Raji (cell line): ENCODE measurements around the gene RNF214.

ENCODE experiments used
- POLR2A ChIP-seq: IDR thresholded peaks from 2 replicates; pipeline ENCODE4 v1.6.1; 2011; ENCODE audit warnings: low read depth, low read length, control low read depth; ENCODE audit not compliant: insufficient read depth

Gene RNF214

GRCh38 chr11:117238221-117238620 lies 5.8 kb downstream of the RNF214 start:
- TF ChIP-seq POLR2A: no peak

GRCh38 chr11:117239295-117239694 lies 6.8 kb downstream of the RNF214 start:
- no peak for TF ChIP-seq POLR2A

- TF ChIP-seq POLR2A: no peak
Measured at GRCh38 chr11:117248341-117248740, 15.9 kb downstream of the RNF214 start.

- TF ChIP-seq POLR2A: no peak
Measured at GRCh38 chr11:117249571-117249970, 17.1 kb downstream of the RNF214 start.

GRCh38 chr11:117251506-117251905 lies 19.0 kb downstream of the RNF214 start:
- no peak for TF ChIP-seq POLR2A

GRCh38 chr11:117255966-117256365 lies 23.5 kb downstream of the RNF214 start:
- TF ChIP-seq POLR2A: no peak

GRCh38 chr11:117256573-117256972 lies 24.1 kb downstream of the RNF214 start:
- no peak for TF ChIP-seq POLR2A

GRCh38 chr11:117258576-117258975 lies 26.1 kb downstream of the RNF214 start:
- TF ChIP-seq POLR2A: no peak

GRCh38 chr11:117259417-117259816 lies 26.9 kb downstream of the RNF214 start:
- no peak for TF ChIP-seq POLR2A

GRCh38 chr11:117265745-117266144 lies 33.3 kb downstream of the RNF214 start:
- TF ChIP-seq POLR2A: no peak

GRCh38 chr11:117269856-117270255 lies 37.4 kb downstream of the RNF214 start:
- TF ChIP-seq POLR2A: no peak

GRCh38 chr11:117271208-117271607 lies 38.7 kb downstream of the RNF214 start:
- no peak for TF ChIP-seq POLR2A

GRCh38 chr11:117273550-117274289 lies 41.2 kb downstream of the RNF214 start:
- TF ChIP-seq POLR2A: no peak

- TF ChIP-seq POLR2A: no peak
Measured at GRCh38 chr11:117278347-117278746, 45.9 kb downstream of the RNF214 start.

GRCh38 chr11:117279711-117280376 lies 47.4 kb downstream of the RNF214 start:
- TF ChIP-seq POLR2A: no peak

- no peak for TF ChIP-seq POLR2A
Measured at GRCh38 chr11:117281159-117281558, 48.7 kb downstream of the RNF214 start.
